Subcutaneous adipose tissue (tissue), 4 donors: ENCODE data around the gene FOXK2. TPM values are rescaled to one million over a fixed set of nuclear protein-coding genes. Genes with fewer than 3 reads are reported as not detected.

ENCODE experiments used
- total RNA-seq, 4 donors: library from RNA; depleted of rRNA; stranded (reverse); fragments of >200 nt; gene quantifications; one replicate each; pipeline ENCODE4 v1.1.0, GENCODE V29; 2016
- TF ChIP-seq, protein P1 (sequence below): fragments of 450-650 bp; IDR thresholded peaks from one replicate; pipeline ENCODE4 v1.5.1; 2016; ENCODE audit warnings: low read depth, mild to moderate bottlenecking, control low read depth, antibody characterized with exemption, moderate library complexity

The FOXK2 gene
- total RNA-seq, 4 donors from 2014 or later: 22.0 to 42.2 (median 35.0) TPM

DNA sequence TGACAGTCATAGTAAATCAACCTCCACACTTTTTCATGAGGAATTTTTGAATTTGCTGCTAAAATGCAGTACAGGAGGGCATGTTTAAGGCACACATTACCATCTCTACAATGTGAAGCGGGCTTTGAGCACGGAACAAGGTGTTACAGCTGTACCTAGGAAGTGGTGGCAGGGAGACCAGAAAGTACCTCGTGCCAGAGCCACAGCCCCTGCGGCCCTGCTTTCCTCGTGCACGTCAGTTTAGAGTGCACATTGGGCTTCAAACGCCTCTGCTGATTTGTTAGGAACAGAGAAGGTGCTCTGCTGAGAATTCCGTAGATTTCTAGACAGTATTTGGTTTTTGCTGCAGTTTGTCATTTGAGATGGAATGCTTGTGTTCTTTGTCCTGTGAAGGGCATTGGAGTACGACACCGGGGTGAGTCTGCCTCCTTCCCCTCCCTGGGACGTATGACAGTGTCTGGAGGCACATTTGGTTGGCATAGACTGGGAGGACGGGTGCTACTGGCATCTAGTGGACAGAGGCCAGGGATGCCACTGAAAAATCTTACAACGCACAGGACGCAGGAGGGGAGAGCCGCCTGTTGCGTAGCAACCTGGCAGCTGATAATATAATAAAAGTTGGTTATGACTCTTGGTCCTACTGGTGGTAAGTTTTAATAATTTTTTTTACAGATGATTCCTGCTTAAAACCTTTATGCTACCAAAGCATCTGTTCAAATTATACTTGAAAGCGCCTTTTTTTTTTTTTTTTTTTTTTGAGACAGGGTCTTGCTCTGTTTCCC, 9.1 kb downstream of the FOXK2 start:
- TF ChIP-seq, protein P1, sequence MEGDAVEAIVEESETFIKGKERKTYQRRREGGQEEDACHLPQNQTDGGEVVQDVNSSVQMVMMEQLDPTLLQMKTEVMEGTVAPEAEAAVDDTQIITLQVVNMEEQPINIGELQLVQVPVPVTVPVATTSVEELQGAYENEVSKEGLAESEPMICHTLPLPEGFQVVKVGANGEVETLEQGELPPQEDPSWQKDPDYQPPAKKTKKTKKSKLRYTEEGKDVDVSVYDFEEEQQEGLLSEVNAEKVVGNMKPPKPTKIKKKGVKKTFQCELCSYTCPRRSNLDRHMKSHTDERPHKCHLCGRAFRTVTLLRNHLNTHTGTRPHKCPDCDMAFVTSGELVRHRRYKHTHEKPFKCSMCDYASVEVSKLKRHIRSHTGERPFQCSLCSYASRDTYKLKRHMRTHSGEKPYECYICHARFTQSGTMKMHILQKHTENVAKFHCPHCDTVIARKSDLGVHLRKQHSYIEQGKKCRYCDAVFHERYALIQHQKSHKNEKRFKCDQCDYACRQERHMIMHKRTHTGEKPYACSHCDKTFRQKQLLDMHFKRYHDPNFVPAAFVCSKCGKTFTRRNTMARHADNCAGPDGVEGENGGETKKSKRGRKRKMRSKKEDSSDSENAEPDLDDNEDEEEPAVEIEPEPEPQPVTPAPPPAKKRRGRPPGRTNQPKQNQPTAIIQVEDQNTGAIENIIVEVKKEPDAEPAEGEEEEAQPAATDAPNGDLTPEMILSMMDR: no peak

DNA sequence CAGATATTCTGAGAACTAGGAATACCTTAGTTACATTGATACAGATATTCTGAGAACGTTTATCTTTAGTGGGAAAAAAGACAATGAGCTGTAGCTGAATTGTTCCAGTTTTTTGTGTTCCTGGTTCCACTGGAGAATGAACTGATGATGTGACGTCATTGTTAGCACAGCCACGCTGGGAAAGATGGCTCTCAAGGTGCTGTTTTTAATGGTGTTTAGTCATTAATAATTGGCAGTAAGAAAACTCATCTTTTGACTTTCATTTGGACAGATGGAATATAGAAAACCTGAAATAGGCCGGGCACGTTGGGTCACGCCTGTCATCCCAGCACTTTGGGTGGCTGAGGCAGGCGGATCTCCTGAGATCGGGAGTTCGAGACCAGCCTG, 10.4 kb downstream of the FOXK2 start:
- TF ChIP-seq, protein P1: no peak

DNA sequence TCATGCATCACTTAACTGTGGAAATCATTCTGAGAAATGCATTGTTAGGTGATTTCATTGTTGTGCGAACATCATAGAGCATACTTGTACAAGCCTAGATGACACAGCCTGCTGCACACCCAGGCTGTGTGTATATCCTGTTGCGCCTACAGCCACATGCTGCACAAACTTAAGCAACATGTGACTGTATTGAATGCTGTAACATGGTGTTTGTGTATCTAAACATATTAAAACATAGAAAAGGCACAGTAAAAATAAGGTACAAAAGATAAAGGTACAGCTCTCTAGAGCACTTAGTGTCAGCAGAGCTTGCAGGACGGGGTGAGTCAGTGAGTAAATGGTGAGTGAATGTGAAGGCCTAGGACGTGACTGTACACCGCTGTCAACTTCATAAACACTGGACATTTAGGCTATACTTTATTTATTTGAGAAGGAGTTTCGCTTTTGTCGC, 11.9 kb downstream of the FOXK2 start:
- TF ChIP-seq, protein P1: no peak

DNA sequence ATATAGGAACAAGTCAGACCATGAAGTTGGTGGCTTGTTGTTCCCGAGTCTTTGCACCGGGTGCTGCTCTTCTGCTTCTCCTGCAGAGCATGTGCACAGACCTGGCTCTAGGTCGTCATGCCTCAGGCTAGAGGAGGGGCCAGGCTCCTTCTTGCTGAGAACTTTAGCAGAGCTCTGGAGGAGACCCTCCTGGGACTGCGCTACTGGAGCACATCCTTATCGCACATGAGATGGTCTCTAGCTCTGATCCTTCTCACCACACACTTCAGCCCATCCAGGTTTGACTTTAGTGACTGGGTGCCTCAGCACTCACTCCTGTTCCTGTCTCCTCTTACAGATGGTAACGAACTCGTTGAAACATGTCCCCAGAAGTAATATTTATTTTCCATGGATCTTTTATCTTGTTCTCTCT, 14.9 kb downstream of the FOXK2 start:
- TF ChIP-seq, protein P1: no peak

DNA sequence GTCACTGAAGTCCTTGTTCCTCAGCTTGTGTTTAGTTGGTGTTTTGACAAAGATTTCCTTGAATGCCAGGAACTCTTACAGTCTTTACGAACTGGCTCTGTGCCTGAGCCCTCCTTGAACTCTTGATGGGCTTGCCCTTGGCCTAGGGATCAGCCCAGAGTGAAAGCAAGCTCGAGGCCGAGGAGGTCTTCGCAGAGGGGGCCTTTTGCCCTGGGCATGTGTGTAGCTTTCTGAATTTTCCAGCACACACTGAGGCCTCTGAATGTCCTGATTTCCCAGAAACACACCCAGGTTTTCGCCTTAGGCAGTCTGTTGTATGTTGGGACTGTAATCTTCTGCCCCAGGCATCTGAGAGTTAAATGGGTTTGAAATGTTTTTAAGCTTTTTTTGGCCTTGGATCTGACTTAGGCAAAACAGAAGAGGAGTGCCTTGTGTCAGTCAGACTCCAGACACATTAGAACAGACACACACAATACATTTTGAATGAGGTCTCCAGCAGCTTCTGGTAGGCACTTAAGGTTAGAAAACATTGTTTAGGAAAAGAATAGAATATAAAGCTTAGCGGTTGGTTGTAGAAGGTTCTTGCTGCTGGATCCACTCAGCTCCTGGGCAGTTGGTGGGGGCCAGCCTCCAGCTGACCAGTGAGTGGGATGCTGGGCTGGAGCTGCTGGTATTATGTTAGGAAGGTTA, 17.1 kb downstream of the FOXK2 start:
- TF ChIP-seq, protein P1: no peak

DNA sequence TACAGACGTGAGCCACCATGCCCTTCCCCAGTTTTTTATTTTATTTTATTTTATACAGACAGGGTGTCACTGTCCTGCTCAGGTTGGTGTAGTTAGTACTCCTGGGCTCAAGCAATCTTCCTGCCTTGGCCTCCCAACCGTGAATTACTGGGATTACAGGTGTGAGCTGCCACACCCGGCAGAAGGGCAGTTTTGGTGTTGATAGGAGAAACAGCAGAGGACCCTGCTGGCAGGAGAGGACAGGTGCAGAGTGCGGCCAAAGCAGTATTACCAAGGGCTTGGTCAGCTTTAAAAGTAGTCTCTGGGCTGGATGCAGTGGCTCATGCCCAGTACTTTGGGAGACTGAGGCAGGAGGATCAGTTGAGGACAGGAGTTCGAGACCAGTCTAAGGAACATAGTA, 22.9 kb downstream of the FOXK2 start:
- TF ChIP-seq, protein P1: no peak

DNA sequence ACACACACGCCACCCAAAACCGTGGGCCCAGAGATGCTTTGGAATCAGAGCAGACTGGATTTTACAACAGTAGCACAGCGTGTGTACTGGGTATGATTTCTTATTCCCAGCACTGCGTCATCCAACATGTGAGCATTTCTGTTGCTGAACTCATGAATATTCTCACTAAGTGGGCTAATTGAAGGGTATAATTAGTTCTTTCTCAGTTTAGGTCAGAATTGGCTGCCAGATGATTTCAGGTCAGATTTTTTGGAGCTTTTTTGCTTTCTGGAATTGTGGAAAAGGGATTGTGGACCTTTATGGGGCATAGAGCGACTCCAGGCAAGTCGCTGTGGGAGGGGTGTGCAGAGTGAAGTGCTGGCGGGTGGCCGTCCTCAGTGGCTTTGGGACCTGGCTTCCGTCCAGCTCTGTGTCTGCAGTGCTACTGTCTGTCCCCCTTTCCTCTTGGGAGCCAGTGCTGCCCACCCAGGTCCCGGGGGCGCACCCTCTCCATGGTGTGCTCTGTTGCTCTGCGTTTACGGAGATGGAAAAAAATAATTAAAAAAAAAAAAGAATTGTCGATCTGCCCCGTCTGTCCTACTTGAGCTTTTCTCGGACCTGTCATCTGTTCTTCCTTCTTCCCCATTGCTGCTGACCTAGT, 25.0 kb downstream of the FOXK2 start:
- TF ChIP-seq, protein P1: no peak
